ENCODE measurements around the gene ISOC1. TPM values are rescaled to one million over a fixed set of nuclear protein-coding genes. Genes with fewer than 3 reads are reported as not detected.

Gene ISOC1
- polyA plus RNA-seq, 3 donors from 2014 or later = 30.1 to 49.8 (median 34.7) TPM

- Mint-ChIP-seq H3K4me1 (peaks cover 0 to 12% of the 10 kb centered on the region in 2 donors), H3K27me3 (ENCODE audit: low read depth in 3 of 3) (peaks cover 0 to 1% (median 0%) of the 10 kb centered on the region in 3 donors), H3K4me3 (no peak overlapping the region), H3K27ac (no peak overlapping the region), H3K36me3 (peaks cover 6 to 16% (median 9%) of the 10 kb centered on the region in 3 donors), H3K9me3 (no peaks in the 10 kb centered on the region)
- DNase-seq = no peak
Observed at GRCh38 chr5:129103397-129103796, 8.8 kb downstream of the ISOC1 start.

DNA sequence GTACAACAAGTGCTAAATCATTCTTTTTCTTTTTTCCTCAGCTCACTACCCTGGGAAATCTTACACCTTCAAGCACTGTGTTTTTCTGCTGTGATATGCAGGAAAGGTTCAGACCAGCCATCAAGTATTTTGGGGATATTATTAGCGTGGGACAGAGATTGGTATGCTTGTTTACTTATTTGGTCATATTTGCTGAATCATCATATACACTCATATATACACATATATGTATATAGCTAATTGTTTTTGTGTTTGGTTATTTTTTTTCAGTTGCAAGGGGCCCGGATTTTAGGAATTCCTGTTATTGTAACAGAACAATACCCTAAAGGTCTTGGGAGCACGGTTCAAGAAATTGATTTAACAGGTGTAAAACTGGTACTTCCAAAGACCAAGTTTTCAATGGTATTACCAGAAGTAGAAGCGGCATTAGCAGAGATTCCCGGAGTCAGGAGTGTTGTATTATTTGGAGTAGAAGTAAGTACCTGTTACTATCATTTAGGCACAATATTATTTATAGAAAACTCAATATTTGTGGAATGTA, 10.4 kb downstream of the ISOC1 start:
- DNase-seq = no peak
- H3K4me3 Mint-ChIP-seq = no peak overlapping the region
- H3K27me3 Mint-ChIP-seq (ENCODE audit: low read depth in 3 of 3) = peaks cover 0 to 1% (median 0%) of the 10 kb centered on the region in 3 donors

GRCh38 chr5:129107637-129108036, 13.1 kb downstream of the ISOC1 start:
- Mint-ChIP-seq H3K27me3 (ENCODE audit: low read depth in 3 of 3) (peaks cover 0 to 1% (median 0%) of the 10 kb centered on the region in 3 donors), H3K4me3 (no peak overlapping the region), H3K27ac (no peak overlapping the region), H3K36me3 (peaks cover 12 to 24% (median 20%) of the 10 kb centered on the region in 3 donors), H3K4me1 (peaks cover 0 to 2% of the 10 kb centered on the region in 2 donors), H3K9me3 (no peaks in the 10 kb centered on the region)
- DNase-seq = no peak

More for the DNA sequence above, 10.4 kb downstream of the ISOC1 start:
- Mint-ChIP-seq H3K9me3 (no peaks in the 10 kb centered on the region), H3K36me3 (peaks cover 12 to 23% (median 20%) of the 10 kb centered on the region in 3 donors), H3K4me1 (peaks cover 0 to 7% of the 10 kb centered on the region in 2 donors), H3K27ac (no peak overlapping the region)

DNA sequence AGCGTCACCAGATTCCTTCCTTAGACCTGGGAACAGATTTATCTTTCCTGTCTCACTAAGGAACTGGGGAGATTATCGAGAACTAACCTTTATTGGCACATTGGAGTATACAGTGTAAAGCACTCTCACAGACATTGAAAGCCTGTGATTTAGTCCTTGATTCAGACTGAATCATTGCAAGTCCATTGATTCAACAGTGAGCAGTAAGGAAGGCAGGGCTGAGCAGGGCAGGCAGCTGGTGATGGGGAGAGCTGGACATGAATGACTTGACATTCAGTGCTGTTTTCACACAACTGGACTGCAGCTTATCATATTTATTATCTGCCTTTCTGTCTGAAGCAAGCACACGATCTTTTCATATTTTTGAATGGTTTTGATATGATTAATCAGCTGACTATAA, 16.2 kb downstream of the ISOC1 start:
- H3K9me3 Mint-ChIP-seq = no peaks in the 10 kb centered on the region
- DNase-seq = no peak
- H3K36me3 Mint-ChIP-seq = peaks cover 20 to 31% (median 20%) of the 10 kb centered on the region in 3 donors
- H3K4me3 Mint-ChIP-seq = no peak overlapping the region
- no peaks in the 10 kb centered on the region for H3K4me1 Mint-ChIP-seq
- H3K27ac Mint-ChIP-seq = no peak overlapping the region
- H3K27me3 Mint-ChIP-seq (ENCODE audit: low read depth in 3 of 3) = peaks cover 0 to 1% (median 0%) of the 10 kb centered on the region in 3 donors

GRCh38 chr5:129111351-129111750, 16.8 kb downstream of the ISOC1 start:
- peaks cover 0 to 1% (median 0%) of the 10 kb centered on the region in 3 donors for H3K27me3 Mint-ChIP-seq (ENCODE audit: low read depth in 3 of 3)
- no peaks in the 10 kb centered on the region for H3K4me1 Mint-ChIP-seq
- H3K27ac Mint-ChIP-seq = no peak overlapping the region
- no peak overlapping the region for H3K4me3 Mint-ChIP-seq
- no peaks in the 10 kb centered on the region for H3K9me3 Mint-ChIP-seq
- peaks cover 20 to 27% (median 20%) of the 10 kb centered on the region in 3 donors for H3K36me3 Mint-ChIP-seq
- DNase-seq = no peak

DNA sequence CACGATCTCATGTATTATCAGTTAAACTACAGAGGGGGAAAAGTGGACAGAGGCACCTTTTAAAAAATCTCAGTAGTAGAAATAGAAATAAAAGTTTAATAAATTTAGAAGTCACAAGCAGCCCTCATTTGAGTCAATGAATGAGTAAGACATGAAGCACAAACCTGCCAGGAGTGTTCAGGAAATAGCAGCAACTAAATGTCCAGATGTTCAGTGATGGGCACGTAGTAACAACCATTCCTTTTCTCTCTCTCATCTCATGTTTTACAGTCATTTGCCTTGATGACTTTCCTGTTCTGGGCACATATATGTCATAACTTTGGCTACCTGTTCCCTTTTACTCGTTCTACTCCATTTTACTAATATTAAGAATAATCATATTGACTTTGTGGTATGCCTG, 17.7 kb downstream of the ISOC1 start:
- no peak overlapping the region for H3K27ac Mint-ChIP-seq
- H3K4me3 Mint-ChIP-seq = no peak overlapping the region
- H3K27me3 Mint-ChIP-seq (ENCODE audit: low read depth in 3 of 3) = peaks cover 0 to 1% (median 0%) of the 10 kb centered on the region in 3 donors
- no peak for DNase-seq
- no peaks in the 10 kb centered on the region for H3K9me3 Mint-ChIP-seq
- H3K36me3 Mint-ChIP-seq = peaks cover 15 to 20% (median 17%) of the 10 kb centered on the region in 3 donors
- H3K4me1 Mint-ChIP-seq = no peaks in the 10 kb centered on the region

DNA sequence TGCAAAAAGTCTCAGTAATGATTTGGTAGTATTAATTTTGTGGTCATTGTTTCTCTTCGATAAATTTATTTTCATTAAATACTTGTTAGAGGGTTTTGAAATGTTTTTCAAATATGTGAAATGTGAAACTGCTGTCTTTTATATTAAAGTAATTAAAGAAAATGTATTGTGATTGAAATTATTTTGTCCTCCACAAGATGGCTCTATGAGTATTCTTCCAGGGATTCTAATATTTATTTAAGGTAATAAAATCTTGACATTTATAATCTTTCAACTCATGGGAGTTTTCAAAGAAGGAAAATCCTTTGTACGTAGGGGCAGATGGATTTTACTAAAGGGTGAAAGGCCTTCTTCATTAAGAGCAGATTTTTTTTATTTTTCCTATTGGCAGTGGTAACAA, 19.3 kb downstream of the ISOC1 start:
- no peaks in the 10 kb centered on the region for H3K4me1 Mint-ChIP-seq
- no peak for DNase-seq
- H3K9me3 Mint-ChIP-seq = no peaks in the 10 kb centered on the region
- peaks cover 14 to 18% (median 18%) of the 10 kb centered on the region in 3 donors for H3K36me3 Mint-ChIP-seq
- no peak overlapping the region for H3K27ac Mint-ChIP-seq
- H3K4me3 Mint-ChIP-seq = no peak overlapping the region
- no peaks in the 10 kb centered on the region for H3K27me3 Mint-ChIP-seq (ENCODE audit: low read depth in 3 of 3)

DNA sequence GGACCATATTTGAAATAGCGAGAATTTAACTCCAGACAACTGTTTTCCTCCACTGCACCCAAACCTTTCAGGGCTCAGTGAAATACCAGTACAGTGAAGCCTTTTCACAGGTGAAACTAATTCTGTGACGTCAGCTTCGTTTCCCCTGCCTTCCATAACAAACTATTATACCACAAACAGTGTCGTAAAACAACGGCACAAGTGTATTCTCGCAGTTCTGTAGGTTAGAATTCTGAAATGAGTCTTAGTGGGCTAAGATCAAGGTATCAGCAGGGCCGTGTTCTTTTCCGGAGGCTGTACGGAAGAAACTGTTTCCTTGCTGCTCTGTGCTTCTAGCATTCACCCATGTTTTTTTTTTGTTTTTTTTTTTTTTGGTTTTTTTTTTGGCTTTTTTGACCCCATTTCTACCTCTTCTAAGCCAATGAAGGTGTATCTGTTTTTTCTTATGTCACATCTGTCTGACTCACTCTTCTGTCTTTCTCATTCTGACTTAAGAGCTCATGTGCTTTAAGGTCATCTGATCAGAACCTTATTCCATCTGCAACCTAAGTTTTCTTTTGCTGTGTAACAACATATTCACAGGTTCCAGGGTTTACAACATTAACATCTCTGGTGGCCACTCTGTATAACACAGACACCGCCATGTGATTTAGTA, 20.1 kb downstream of the ISOC1 start:
- Mint-ChIP-seq H3K36me3 (peaks cover 6 to 14% (median 13%) of the 10 kb centered on the region in 3 donors), H3K9me3 (no peaks in the 10 kb centered on the region), H3K27ac (no peak overlapping the region), H3K4me1 (no peaks in the 10 kb centered on the region), H3K4me3 (no peak overlapping the region), H3K27me3 (ENCODE audit: low read depth in 3 of 3) (no peaks in the 10 kb centered on the region)
- no peak for DNase-seq

DNA sequence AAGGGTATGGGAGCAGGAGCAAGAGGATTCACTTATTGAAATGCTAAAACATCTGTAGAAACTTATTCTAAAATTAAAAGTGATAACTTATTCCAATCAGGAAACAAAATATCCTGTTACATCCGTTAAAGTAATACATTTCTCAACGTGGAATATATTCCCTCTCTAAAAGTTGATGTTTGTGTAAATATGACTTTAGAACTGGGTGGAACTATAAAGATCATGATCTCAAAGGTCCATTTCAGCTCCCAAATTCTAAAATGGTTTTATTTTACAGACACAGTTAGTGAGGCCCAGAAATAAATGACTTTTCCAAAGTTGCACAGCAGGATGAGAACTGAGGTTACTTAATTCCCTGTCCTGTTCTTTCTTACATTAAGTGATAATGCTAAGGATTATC, 21.1 kb downstream of the ISOC1 start:
- H3K27me3 Mint-ChIP-seq (ENCODE audit: low read depth in 3 of 3) = no peaks in the 10 kb centered on the region
- no peak overlapping the region for H3K4me3 Mint-ChIP-seq
- no peak overlapping the region for H3K27ac Mint-ChIP-seq
- H3K36me3 Mint-ChIP-seq = peaks cover 4 to 13% (median 10%) of the 10 kb centered on the region in 3 donors
- no peak for DNase-seq
- no peaks in the 10 kb centered on the region for H3K4me1 Mint-ChIP-seq
- no peaks in the 10 kb centered on the region for H3K9me3 Mint-ChIP-seq

DNA sequence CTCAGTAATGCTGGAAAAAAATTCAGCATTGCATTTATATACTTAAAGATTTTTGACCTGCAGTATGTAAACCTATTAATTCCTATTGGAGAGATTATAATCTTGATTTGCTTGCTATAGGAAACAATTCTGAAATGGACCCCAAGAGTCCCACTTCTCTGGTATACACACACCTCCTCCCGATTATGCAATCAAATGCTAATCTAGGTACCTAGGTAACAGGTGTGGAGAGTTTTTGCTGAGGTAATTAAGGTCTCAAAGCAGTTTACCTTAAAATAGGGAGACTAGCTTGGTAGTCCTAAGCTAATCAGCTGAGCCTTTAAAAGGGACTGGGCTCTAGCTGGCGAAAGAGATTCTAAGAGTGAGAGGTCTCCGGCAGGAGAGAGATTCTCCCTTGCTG, 22.2 kb downstream of the ISOC1 start:
- H3K27ac Mint-ChIP-seq = no peak overlapping the region

GRCh38 chr5:129118405-129118804, 23.9 kb downstream of the ISOC1 start:
- Mint-ChIP-seq H3K36me3 (peaks cover 4 to 16% (median 10%) of the 10 kb centered on the region in 3 donors), H3K9me3 (no peaks in the 10 kb centered on the region), H3K4me1 (no peaks in the 10 kb centered on the region), H3K27me3 (ENCODE audit: low read depth in 3 of 3) (no peaks in the 10 kb centered on the region), H3K4me3 (no peak overlapping the region), H3K27ac (no peak overlapping the region)
- DNase-seq = no peak

More for the DNA sequence above, 22.2 kb downstream of the ISOC1 start:
- Mint-ChIP-seq H3K9me3 (no peaks in the 10 kb centered on the region), H3K36me3 (peaks cover 4 to 16% (median 10%) of the 10 kb centered on the region in 3 donors), H3K4me3 (no peak overlapping the region), H3K4me1 (no peaks in the 10 kb centered on the region), H3K27me3 (ENCODE audit: low read depth in 3 of 3) (no peaks in the 10 kb centered on the region)
- no peak for DNase-seq

- Mint-ChIP-seq H3K4me1 (no peaks in the 10 kb centered on the region), H3K27me3 (ENCODE audit: low read depth in 3 of 3) (no peaks in the 10 kb centered on the region), H3K4me3 (no peak overlapping the region), H3K9me3 (no peaks in the 10 kb centered on the region), H3K27ac (no peak overlapping the region), H3K36me3 (peaks cover 4 to 16% (median 10%) of the 10 kb centered on the region in 3 donors)
- DNase-seq = no peak
Observed at GRCh38 chr5:129118826-129119225, 24.3 kb downstream of the ISOC1 start.

DNA sequence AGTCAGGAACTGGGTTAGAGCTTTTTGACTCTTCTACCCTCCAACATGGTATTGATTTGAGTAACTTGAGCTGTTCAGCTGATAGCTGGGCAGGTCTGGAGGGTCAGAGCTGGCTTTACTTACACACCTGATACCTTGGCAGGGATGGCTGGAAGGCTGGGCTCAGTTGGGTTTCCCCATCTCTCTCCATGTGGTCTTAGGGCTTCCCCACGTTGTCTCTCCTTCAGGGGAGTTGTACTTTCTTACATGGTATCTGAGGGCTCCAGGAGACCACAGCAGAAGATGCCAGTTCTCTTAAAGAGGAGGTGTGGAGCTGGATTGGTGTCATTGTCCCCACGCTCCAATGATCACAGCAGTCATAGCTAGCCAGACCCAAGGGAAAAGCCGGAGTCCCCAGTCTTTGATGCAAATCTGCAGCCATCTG, 25.6 kb downstream of the ISOC1 start:
- Mint-ChIP-seq H3K27me3 (ENCODE audit: low read depth in 3 of 3) (no peaks in the 10 kb centered on the region), H3K9me3 (no peaks in the 10 kb centered on the region), H3K4me3 (no peak overlapping the region), H3K27ac (no peak overlapping the region), H3K36me3 (peaks cover 4 to 11% (median 4%) of the 10 kb centered on the region in 3 donors), H3K4me1 (peaks cover 0 to 2% of the 10 kb centered on the region in 2 donors)
- DNase-seq = no peak

GRCh38 chr5:129122560-129122959, 28.0 kb downstream of the ISOC1 start:
- H3K27me3 Mint-ChIP-seq (ENCODE audit: low read depth in 3 of 3) = no peaks in the 10 kb centered on the region
- H3K4me1 Mint-ChIP-seq = peaks cover 11 to 18% of the 10 kb centered on the region in 2 donors
- no peak for DNase-seq
- no peaks in the 10 kb centered on the region for H3K9me3 Mint-ChIP-seq
- H3K27ac Mint-ChIP-seq = no peak overlapping the region
- no peak overlapping the region for H3K4me3 Mint-ChIP-seq
- peaks cover 4 to 8% (median 4%) of the 10 kb centered on the region in 3 donors for H3K36me3 Mint-ChIP-seq

Data from immature natural killer cell (primary cell).